ENCODE results near the gene DCLK2.

DCLK2 gene

GRCh38 chr4:150068300-150068960, 9.8 kb upstream of the DCLK2 start:
- in situ Hi-C loops (cut with HindIII; ENCODE audit: low sequenced_read_pairs), result no loop called here

- in situ Hi-C loops (cut with HindIII; ENCODE audit: low sequenced_read_pairs), result no loop called here
Measured at GRCh38 chr4:150069353-150069752, 8.9 kb upstream of the DCLK2 start.

- in situ Hi-C loops (cut with HindIII; ENCODE audit: low sequenced_read_pairs), result no loop called here
Measured at GRCh38 chr4:150070464-150071170, 7.6 kb upstream of the DCLK2 start.

DNA sequence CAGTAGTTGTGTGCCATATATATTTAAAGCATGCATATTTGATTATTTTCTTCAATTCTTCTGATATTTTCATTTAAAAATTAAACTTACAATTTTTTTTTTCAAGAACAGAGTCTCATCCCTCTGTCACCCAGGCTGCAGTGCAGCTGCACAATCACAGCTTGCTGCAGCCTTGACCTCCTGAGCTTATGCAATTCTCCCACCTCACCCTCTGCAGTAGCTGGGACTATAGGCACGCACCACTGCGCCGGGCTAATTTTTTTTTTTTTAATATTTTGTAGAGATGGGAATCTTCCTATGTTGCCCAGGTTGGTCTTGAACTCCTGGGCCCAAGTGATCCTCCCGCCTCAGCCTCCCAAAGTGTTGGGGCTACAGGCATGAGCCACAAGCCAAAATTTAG, 5.8 kb upstream of the DCLK2 start:
- in situ Hi-C loops (cut with HindIII; ENCODE audit: low sequenced_read_pairs), result no loop called here

GRCh38 chr4:150072906-150073714, 5.1 kb upstream of the DCLK2 start:
- in situ Hi-C loops (cut with HindIII; ENCODE audit: low sequenced_read_pairs), result no loop called here

DNA sequence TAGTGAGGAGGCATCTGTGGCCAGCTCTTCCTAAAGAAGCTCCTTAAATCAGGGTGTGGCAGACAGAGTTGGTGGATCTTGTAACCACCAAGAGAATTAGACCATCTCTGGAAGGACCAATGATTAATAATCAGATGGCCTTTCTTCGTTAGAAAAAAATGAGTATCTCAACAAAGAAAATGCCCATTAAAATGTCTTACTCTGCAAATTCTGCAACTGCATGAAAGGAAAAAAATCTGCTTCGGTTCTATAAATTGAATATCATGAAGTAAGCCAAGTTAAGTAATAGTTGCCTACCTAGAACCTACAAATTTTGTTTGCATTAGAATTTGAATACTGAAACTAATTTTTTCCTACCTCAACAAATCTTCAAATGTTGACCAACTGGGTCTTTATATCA, 4.2 kb upstream of the DCLK2 start:
- in situ Hi-C loops (cut with HindIII; ENCODE audit: low sequenced_read_pairs), result no loop called here

DNA sequence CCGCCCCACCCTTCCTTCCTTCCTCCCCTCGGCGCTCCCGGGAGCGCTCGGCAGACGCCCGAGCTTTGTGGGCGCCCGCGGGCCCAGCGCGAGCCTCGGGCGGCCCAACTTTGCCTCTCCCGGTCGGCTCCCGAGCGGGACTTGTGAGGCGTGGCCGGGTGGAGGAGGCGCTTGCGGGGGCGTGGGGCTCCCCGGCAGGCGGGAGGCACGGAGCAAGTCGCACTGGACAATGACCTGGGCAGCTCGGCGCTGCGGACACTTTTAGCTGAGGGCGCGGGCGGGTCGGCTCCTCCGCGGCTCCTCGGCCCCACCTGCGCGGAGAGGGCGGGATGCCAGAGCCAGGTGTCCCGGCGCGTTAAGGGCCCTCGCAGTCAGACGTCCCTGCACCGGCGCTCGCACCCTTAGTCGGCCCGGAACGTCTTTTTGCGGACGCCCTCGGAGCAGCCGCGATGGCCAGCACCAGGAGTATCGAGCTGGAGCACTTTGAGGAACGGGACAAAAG, 385 bp downstream of the DCLK2 start:
- in situ Hi-C loops (cut with HindIII; ENCODE audit: low sequenced_read_pairs), result no loop called here

- in situ Hi-C loops (cut with HindIII; ENCODE audit: low sequenced_read_pairs), result no loop called here
Measured at GRCh38 chr4:150079081-150079581, 886 bp downstream of the DCLK2 start.

- in situ Hi-C loops (cut with HindIII; ENCODE audit: low sequenced_read_pairs), result no loop called here
Measured at GRCh38 chr4:150080337-150080736, 2.1 kb downstream of the DCLK2 start.

DNA sequence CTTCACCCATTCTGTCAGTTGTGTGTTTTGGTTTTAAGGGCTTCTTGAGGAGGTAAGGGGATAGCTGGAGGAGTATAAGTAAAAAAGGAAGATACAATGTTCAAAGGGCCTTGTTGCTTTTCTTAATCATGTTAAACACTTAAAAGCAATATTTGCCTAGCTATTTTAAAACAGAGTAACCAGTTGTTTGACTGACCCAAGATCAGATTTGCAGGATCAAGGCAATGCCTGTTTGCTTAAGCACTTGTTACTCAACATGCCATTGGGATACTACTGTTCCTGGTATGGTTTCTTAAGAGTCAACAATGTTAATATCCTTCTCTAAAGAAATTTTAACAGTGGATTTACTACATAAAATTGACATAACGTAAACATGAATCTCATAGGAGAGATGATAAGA, 2.6 kb downstream of the DCLK2 start:
- in situ Hi-C loops (cut with HindIII; ENCODE audit: low sequenced_read_pairs), result no loop called here

DNA sequence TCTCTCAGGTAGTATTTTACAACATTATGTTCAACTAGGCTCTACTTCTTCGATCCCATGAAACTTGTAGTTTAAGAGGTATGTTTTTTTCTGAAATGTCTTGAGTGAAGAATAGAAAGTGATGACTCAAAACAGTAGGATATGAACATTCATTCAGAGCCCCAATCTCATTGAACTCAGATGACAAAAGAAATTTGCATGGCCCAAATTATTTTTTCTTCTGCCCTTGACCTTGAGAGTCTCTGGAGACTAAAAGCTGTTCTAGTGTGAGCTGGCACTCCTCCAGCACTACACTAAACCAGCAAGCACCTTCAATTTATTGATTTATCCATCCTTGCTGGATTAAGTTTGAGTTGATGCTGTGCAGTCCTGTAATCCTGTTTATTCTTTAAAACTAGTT, 4.0 kb downstream of the DCLK2 start:
- in situ Hi-C loops (cut with HindIII; ENCODE audit: low sequenced_read_pairs), result no loop called here

DNA sequence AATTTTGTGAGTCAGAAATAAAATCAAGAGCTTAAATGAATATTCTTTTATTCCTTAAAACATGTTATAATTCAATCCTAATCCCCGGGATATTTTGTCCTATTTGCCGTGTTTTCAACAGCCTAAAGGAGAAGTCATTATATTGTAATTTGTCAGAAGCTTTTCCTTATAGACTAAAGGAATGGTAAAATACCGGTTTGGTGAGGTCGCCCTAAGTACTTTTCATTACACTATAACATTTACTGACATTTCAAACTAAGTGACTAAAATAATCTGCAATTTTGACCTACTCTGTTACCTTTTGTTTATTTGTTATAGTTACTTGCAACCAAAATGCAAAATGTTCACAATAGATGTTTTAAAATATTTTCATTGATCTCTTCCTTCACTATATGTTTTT, 8.8 kb downstream of the DCLK2 start:
- in situ Hi-C loops (cut with HindIII; ENCODE audit: low sequenced_read_pairs), result no loop called here

DNA sequence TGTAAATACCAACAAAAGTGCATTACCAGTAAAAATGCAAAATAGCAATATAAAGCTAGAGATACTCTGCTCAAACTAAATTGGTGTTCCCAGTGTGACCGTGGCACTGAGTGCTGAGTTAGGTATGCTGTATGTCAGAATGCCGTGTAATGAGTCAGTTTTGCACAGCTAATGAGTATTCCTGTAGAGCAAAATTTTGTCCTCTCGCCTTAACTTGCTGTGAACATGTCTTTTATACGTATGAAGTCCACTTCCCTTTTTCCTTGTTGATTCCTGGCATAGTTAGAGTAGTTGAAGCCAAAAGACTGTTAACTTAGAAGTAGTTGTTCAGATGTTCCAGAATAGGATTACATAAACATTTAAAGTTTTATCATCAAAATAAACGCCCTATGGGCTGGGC, 11.5 kb downstream of the DCLK2 start:
- in situ Hi-C loops (cut with HindIII; ENCODE audit: low sequenced_read_pairs), result no loop called here

GRCh38 chr4:150090836-150091235, 12.6 kb downstream of the DCLK2 start:
- in situ Hi-C loops (cut with HindIII; ENCODE audit: low sequenced_read_pairs), result no loop called here

GRCh38 chr4:150094676-150095075, 16.4 kb downstream of the DCLK2 start:
- in situ Hi-C loops (cut with HindIII; ENCODE audit: low sequenced_read_pairs), result no loop called here

DNA sequence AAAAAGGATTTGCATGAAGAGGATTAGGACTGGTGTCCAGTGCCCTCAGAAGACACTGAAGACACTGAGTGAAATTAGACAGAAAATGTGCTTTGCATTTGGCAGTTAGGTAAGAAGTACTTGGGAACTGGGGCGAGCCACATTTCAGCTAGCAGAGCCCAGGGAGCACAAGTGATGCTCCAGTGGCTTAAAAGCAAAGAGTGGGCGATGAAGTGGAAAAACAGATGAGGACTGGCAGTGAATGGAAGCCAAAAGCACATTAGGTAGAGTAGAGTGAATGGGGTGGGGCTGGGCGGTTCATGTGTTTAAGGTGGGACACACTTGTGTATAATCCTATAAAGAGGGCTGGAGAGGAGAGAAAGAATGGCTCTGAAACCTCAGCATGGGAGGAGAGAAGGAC, 18.4 kb downstream of the DCLK2 start:
- in situ Hi-C loops (cut with HindIII; ENCODE audit: low sequenced_read_pairs), result no loop called here

- in situ Hi-C loops (cut with HindIII; ENCODE audit: low sequenced_read_pairs), result no loop called here
Measured at GRCh38 chr4:150098214-150098613, 20.0 kb downstream of the DCLK2 start.

DNA sequence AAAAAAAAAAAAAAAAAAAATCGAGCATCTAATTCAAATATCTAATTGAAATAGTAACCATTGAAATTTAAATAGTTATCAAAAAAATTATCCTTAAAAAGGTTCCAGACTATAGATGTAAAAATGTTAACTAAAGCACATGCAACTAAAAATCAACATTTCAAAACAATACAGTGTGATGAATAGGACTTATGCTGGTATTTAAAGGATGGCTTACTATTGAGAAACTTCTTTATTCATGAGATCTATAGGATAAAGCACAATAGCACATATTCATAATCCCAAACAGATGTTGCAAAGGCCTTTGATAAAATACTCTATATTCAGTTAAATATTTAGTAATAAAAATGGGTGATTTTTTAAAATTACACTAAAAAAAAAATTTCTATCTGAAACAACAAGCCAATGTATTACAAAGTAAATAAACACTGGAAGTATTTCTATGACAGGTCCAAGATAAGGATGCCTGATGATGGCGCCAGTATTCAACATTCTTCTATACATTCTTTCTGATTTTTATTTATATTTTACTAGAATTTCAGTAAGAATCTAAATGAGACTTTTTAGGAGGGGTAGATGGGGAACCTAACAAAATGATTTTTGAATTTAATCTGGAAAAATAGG, 26.3 kb downstream of the DCLK2 start:
- in situ Hi-C loops (cut with HindIII; ENCODE audit: low sequenced_read_pairs), result no loop called here

GRCh38 chr4:150106886-150107285, 28.6 kb downstream of the DCLK2 start:
- in situ Hi-C loops (cut with HindIII; ENCODE audit: low sequenced_read_pairs), result no loop called here

DNA sequence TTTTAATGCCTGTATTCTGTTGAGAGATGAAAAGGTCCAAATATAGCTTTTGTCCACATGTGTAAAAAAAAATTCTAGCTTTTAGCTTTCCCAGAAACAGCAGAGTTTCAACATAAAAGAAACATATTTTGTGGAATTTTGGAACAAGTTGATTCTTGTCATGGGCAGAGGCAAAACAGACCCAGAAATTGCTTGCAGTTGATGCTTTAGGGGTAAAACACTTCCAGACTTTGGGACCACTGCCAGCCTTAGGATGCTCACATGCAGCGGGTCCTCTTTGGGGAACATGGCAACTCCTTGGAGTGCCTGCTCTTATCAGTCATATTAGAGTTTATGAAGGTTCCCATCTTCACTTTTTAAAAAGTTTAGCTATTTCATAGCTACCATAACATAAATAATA, 30.4 kb downstream of the DCLK2 start:
- in situ Hi-C loops (cut with HindIII; ENCODE audit: low sequenced_read_pairs), result no loop called here

- in situ Hi-C loops (cut with HindIII; ENCODE audit: low sequenced_read_pairs), result no loop called here
Measured at GRCh38 chr4:150114641-150115040, 36.4 kb downstream of the DCLK2 start.
